Measurements from ENCODE around the gene COL24A1.
A peak's percentile ranks its signal among the peaks of the same experiment; 100 is the strongest.
"Not testable (repeated sequence)": the region's sequence is repeated elsewhere in the genome, so short reads cannot be mapped to it uniquely, and the experiment has no call there.

Gene COL24A1

GRCh38 chr1:85798419-85798818 lies 358.2 kb downstream of the COL24A1 start:
- DNase-seq, result no peak

GRCh38 chr1:85777021-85777420 lies 379.6 kb downstream of the COL24A1 start:
- DNase-seq, result not testable (repeated sequence)

- no peak for DNase-seq
Observed at GRCh38 chr1:85762804-85763203, 393.8 kb downstream of the COL24A1 start.

- no peak for DNase-seq
Observed at GRCh38 chr1:85756864-85757263, 399.7 kb downstream of the COL24A1 start.

- DNase-seq, result no peak
Observed at GRCh38 chr1:85748120-85748519, 408.5 kb downstream of the COL24A1 start.

GRCh38 chr1:85746777-85747176 lies 409.8 kb downstream of the COL24A1 start:
- DNase-seq, result no peak

- DNase-seq, result no peak
Observed at GRCh38 chr1:85743814-85744213, 412.8 kb downstream of the COL24A1 start.

- DNase-seq, result no peak
Observed at GRCh38 chr1:85734931-85735330, 421.6 kb downstream of the COL24A1 start.

GRCh38 chr1:85718678-85719340 lies 437.8 kb downstream of the COL24A1 start:
- DNase-seq, result no peak

GRCh38 chr1:85714418-85715114 lies 442.0 kb downstream of the COL24A1 start:
- DNase-seq, result not testable (repeated sequence)

- DNase-seq, result no peak
Observed at GRCh38 chr1:85708829-85709227, 447.7 kb downstream of the COL24A1 start.

GRCh38 chr1:85707990-85708828 lies 448.4 kb downstream of the COL24A1 start, which contains the start of gene ZNHIT6:
ZNHIT6 (minus strand) TSS chr1:85708433; CDS start chr1:85708284, 149 bp downstream.
- peak; percentile 97 for DNase-seq

- no peak for DNase-seq
Observed at GRCh38 chr1:85707267-85707989, 449.1 kb downstream of the COL24A1 start.

GRCh38 chr1:85705940-85706339 lies 450.6 kb downstream of the COL24A1 start:
- DNase-seq, result no peak

GRCh38 chr1:85700422-85700821 lies 456.1 kb downstream of the COL24A1 start:
- peak; percentile 23 for DNase-seq

- DNase-seq, result no peak
Observed at GRCh38 chr1:85697895-85698294, 458.7 kb downstream of the COL24A1 start.

- DNase-seq, result peak; percentile 66
Observed at GRCh38 chr1:85692730-85693314, 463.8 kb downstream of the COL24A1 start.

GRCh38 chr1:85689775-85690404 lies 466.7 kb downstream of the COL24A1 start:
- peak; percentile 32 for DNase-seq

- DNase-seq, result no peak
Observed at GRCh38 chr1:85683292-85684025, 473.1 kb downstream of the COL24A1 start.

- no peak for DNase-seq
Observed at GRCh38 chr1:85681087-85681486, 475.5 kb downstream of the COL24A1 start.

Measured in fibroblast of skin of scalp (primary cell).